HEK293 (cell line): ENCODE measurements around the gene CNTN4.

Experiments
- CTCF ChIA-PET: fragments of 350-600 bp; formaldehyde crosslinking; extraction: SDS; loops from one replicate; lab custom pipeline; 2021; ENCODE audit warnings: antibody characterized with exemption; lab: Yijun Ruan, JAX
- POLR2A ChIA-PET: fragments of 300-600 bp; formaldehyde crosslinking; extraction: SDS; loops from one replicate; lab custom pipeline; 2020; ENCODE audit warnings: antibody characterized with exemption, inconsistent platforms; lab: Yijun Ruan, JAX
- H3K27ac ChIP-seq: fragments of 200-500 bp; sonication (Bioruptor generic); 2 replicates; pipeline ENCODE4 v1.5.1; 2014; ENCODE audit warnings: low read depth, low read length, control low read depth, inconsistent platforms; ENCODE audit errors: extremely low read depth
- H3K36me3 ChIP-seq, 2 experiments: fragments of 200-500 bp in 1 of 2; sonication (Bioruptor generic) in 1 of 2; 1 replicate in 1 of 2; 2 replicates in 1 of 2; pipeline ENCODE4 v1.5.1; 2014 to 2017; ENCODE audit warnings: inconsistent platforms in 2 of 2, low read length in 2 of 2; ENCODE audit not compliant: control insufficient read depth in 2 of 2, insufficient read depth in 1 of 2
- H3K4me1 ChIP-seq: fragments of 200-500 bp; sonication (Bioruptor generic); 2 replicates; pipeline ENCODE4 v1.5.1; 2014; ENCODE audit warnings: mild to moderate bottlenecking, low read length, inconsistent platforms; ENCODE audit not compliant: control insufficient read depth, insufficient read depth
- H3K4me3 ChIP-seq: 2 replicates; pipeline ENCODE4 v1.5.1; 2011; ENCODE audit warnings: low read depth, mild to moderate bottlenecking, control low read depth, low read length, moderate library complexity
- H3K9me3 ChIP-seq: fragments of 200-500 bp; sonication (Bioruptor generic); 2 replicates; pipeline ENCODE4 v1.5.1; 2014; ENCODE audit warnings: low read depth, low read length, inconsistent platforms; ENCODE audit not compliant: control insufficient read depth, insufficient read depth
- MYNN ChIP-seq: fragments of 450-650 bp; formaldehyde crosslinking; IDR thresholded peaks from 2 replicates; pipeline ENCODE4 v1.5.1; 2016; ENCODE audit warnings: missing biosample characterization, missing genetic modification characterization, borderline replicate concordance
- WT1 ChIP-seq: fragments of 450-650 bp; formaldehyde crosslinking; IDR thresholded peaks from 2 replicates; pipeline ENCODE4 v1.5.1; 2016; ENCODE audit warnings: missing biosample characterization, missing genetic modification characterization
- YY1 ChIP-seq: fragments of 450-650 bp; formaldehyde crosslinking; IDR thresholded peaks from 2 replicates; pipeline ENCODE4 v1.5.1; 2018; ENCODE audit warnings: missing biosample characterization, missing genetic modification characterization
- ZFP3 ChIP-seq: fragments of 450-650 bp; formaldehyde crosslinking; IDR thresholded peaks from 2 replicates; pipeline ENCODE4 v1.5.1; 2016; ENCODE audit warnings: low read depth, missing biosample characterization, missing genetic modification characterization
- ZNF155 ChIP-seq: fragments of 450-650 bp; formaldehyde crosslinking; IDR thresholded peaks from 2 replicates; pipeline ENCODE4 v1.5.1; 2016; ENCODE audit warnings: missing biosample characterization, missing genetic modification characterization
- ZNF211 ChIP-seq: fragments of 450-650 bp; formaldehyde crosslinking; IDR thresholded peaks from 2 replicates; pipeline ENCODE4 v1.5.1; 2016; ENCODE audit warnings: low read depth, missing biosample characterization, missing genetic modification characterization
- ZNF311 ChIP-seq: fragments of 450-650 bp; formaldehyde crosslinking; IDR thresholded peaks from 2 replicates; pipeline ENCODE4 v1.5.1; 2017; ENCODE audit warnings: missing biosample characterization, missing genetic modification characterization, borderline replicate concordance
- ZNF324 ChIP-seq: fragments of 450-650 bp; formaldehyde crosslinking; IDR thresholded peaks from 2 replicates; pipeline ENCODE4 v1.5.1; 2016; ENCODE audit warnings: missing biosample characterization, missing genetic modification characterization
- ZNF354C ChIP-seq: fragments of 450-650 bp; formaldehyde crosslinking; IDR thresholded peaks from 2 replicates; pipeline ENCODE4 v1.5.1; 2016; ENCODE audit warnings: missing biosample characterization, missing genetic modification characterization, low read depth, borderline replicate concordance
- ZNF488 ChIP-seq: fragments of 450-650 bp; formaldehyde crosslinking; IDR thresholded peaks from 2 replicates; pipeline ENCODE4 v1.5.1; 2016; ENCODE audit warnings: missing biosample characterization, missing genetic modification characterization
- ZNF600 ChIP-seq: fragments of 450-650 bp; formaldehyde crosslinking; IDR thresholded peaks from 2 replicates; pipeline ENCODE4 v1.5.1; 2016; ENCODE audit warnings: missing biosample characterization, missing genetic modification characterization
- ZNF610 ChIP-seq: fragments of 450-650 bp; formaldehyde crosslinking; IDR thresholded peaks from 2 replicates; pipeline ENCODE4 v1.5.1; 2016; ENCODE audit warnings: missing biosample characterization, missing genetic modification characterization, borderline replicate concordance
- ZNF707 ChIP-seq: fragments of 450-650 bp; formaldehyde crosslinking; IDR thresholded peaks from 2 replicates; pipeline ENCODE4 v1.5.1; 2016; ENCODE audit warnings: missing biosample characterization, missing genetic modification characterization
- ZSCAN30 ChIP-seq: fragments of 450-650 bp; IDR thresholded peaks from 2 replicates; pipeline ENCODE4 v1.5.1; 2018; ENCODE audit warnings: missing biosample characterization, mild to moderate bottlenecking, missing genetic modification characterization, moderate library complexity
- TF ChIP-seq, protein P1 (sequence below): fragments of 450-650 bp; formaldehyde crosslinking; optimal IDR thresholded peaks from 2 replicates; pipeline ENCODE3; 2016; ENCODE audit warnings: missing biosample characterization, mild to moderate bottlenecking, missing genetic modification characterization
- TF ChIP-seq, protein P2 (sequence below): fragments of 450-650 bp; formaldehyde crosslinking; IDR thresholded peaks from 2 replicates; pipeline ENCODE4 v1.5.1; 2016; ENCODE audit warnings: missing biosample characterization, missing genetic modification characterization
- TF ChIP-seq, protein P3 (sequence below): fragments of 450-650 bp; formaldehyde crosslinking; IDR thresholded peaks from 2 replicates; pipeline ENCODE4 v1.5.1; 2016; ENCODE audit warnings: missing biosample characterization, missing genetic modification characterization
- TF ChIP-seq, protein P4 (sequence below): fragments of 450-650 bp; IDR thresholded peaks from 2 replicates; pipeline ENCODE4 v1.5.1; 2018; ENCODE audit warnings: missing biosample characterization, mild to moderate bottlenecking, missing genetic modification characterization

The CNTN4 gene

GRCh38 chr3:2978977-2979732 is 880.5 kb downstream of the CNTN4 start:
- ChIA-PET CTCF (no interaction called here), POLR2A (no interaction called here)
- no peaks in the 10 kb centered on the region for H3K36me3 ChIP-seq
- H3K4me1 ChIP-seq, result no peaks in the 10 kb centered on the region
- H3K4me3 ChIP-seq, result no peak overlapping the region
- no peak overlapping the region for H3K27ac ChIP-seq
- H3K9me3 ChIP-seq, result no peaks in the 10 kb centered on the region
- TF ChIP-seq ZNF324 (tag by site-specific recombination), result no peak

DNA sequence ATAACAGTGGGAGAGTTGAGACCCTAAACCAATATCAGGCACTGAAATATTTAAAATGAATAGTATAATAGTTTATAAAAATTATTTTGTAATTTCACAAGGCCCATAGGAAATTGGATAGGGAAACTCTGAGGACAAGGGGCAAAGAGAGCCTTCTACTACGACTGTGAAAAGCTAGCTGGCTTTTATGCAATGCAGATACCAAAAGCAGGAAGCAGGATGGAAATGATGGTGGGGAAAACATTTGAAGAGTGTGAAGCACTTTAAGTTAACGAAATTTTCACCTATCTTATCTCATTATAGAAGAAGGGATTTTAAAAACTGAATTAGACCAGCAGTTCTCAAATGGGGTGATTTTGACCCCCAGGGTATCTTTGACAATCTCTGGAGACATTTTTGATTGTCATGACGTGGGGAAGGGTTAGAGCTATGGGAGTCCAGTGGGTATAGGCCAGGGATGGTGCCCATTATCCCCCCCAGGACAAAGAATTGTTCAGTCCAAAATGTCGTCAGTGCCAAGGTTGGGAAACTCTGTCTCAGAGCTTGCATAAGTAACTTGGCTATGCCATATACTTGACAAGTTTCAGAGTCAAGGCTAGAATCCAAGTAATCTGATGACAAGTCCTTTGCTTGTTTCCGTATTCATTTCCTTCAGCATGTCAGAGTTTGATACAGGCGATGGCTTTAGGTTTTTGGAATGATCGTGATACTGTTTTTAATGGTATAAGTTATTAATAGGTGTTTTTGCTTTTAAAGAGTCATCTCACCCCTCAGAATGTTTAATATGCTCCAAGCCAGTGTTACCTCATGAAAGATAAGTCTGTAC is 885.6 kb downstream of the CNTN4 start:
- no peak for TF ChIP-seq ZNF354C (tag by site-specific recombination)
- TF ChIP-seq, protein P1, sequence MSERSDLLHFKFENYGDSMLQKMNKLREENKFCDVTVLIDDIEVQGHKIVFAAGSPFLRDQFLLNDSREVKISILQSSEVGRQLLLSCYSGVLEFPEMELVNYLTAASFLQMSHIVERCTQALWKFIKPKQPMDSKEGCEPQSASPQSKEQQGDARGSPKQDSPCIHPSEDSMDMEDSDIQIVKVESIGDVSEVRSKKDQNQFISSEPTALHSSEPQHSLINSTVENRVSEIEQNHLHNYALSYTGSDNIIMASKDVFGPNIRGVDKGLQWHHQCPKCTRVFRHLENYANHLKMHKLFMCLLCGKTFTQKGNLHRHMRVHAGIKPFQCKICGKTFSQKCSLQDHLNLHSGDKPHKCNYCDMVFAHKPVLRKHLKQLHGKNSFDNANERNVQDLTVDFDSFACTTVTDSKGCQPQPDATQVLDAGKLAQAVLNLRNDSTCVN, result no peak
- no peak for TF ChIP-seq ZSCAN30 (tag by site-specific recombination)
- TF ChIP-seq, all 188 proteins: peak for 0
- H3K9me3 ChIP-seq, result no peaks in the 10 kb centered on the region
- H3K36me3 ChIP-seq, result no peaks in the 10 kb centered on the region
- no peaks in the 10 kb centered on the region for H3K4me1 ChIP-seq
- H3K4me3 ChIP-seq, result no peak overlapping the region
- H3K27ac ChIP-seq, result no peak overlapping the region
- ChIA-PET POLR2A (no interaction called here), CTCF (interaction anchor here (0.5 to 0.6 kb wide), 2 partner anchors 9 to 635 kb away, joined by 3 to 4 read pairs; no protein-coding TSS in a partner anchor)

GRCh38 chr3:2984831-2985220 is 886.2 kb downstream of the CNTN4 start:
- Histone ChIP-seq H3K4me1 (no peaks in the 10 kb centered on the region), H3K9me3 (no peaks in the 10 kb centered on the region), H3K4me3 (no peak overlapping the region), H3K36me3 (no peaks in the 10 kb centered on the region), H3K27ac (no peak overlapping the region)
- TF ChIP-seq ZFP3, result no peak
- no peak for TF ChIP-seq WT1 (tag by site-specific recombination)
- TF ChIP-seq, protein P2, sequence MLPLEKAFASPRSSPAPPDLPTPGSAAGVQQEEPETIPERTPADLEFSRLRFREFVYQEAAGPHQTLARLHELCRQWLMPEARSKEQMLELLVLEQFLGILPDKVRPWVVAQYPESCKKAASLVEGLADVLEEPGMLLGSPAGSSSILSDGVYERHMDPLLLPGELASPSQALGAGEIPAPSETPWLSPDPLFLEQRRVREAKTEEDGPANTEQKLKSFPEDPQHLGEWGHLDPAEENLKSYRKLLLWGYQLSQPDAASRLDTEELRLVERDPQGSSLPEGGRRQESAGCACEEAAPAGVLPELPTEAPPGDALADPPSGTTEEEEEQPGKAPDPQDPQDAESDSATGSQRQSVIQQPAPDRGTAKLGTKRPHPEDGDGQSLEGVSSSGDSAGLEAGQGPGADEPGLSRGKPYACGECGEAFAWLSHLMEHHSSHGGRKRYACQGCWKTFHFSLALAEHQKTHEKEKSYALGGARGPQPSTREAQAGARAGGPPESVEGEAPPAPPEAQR (tag by site-specific recombination), result no peak
- TF ChIP-seq ZNF600 (tag by site-specific recombination), result no peak
- TF ChIP-seq ZNF324 (tag by site-specific recombination), result no peak
- TF ChIP-seq MYNN, result no peak
- TF ChIP-seq ZNF155, result no peak
- ChIA-PET POLR2A (no interaction called here), CTCF (interaction anchor here (0.5 to 0.6 kb wide), 2 partner anchors 10 to 635 kb away, joined by 3 to 4 read pairs; no protein-coding TSS in a partner anchor)

DNA sequence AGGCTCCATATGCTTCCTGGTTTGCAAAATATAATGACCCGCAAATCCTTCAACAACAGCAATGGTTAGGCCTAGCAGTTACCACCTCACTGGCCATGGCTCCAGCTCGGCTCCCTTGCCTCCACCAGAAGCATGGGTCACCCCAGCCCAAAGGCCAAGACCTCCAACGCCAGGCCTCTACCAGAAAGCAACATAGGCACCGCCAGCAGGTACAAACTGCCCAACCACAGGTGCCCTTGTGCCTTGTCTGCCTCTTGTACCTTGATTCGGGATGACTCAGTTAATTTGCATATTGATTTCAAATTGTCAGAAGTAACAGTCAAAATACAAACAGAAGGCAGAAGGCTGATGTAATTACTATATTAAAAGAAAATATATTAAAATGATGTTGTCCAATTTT is 886.8 kb downstream of the CNTN4 start:
- Histone ChIP-seq H3K27ac (no peak overlapping the region), H3K4me3 (no peak overlapping the region), H3K9me3 (no peaks in the 10 kb centered on the region), H3K36me3 (no peaks in the 10 kb centered on the region), H3K4me1 (no peaks in the 10 kb centered on the region)
- POLR2A ChIA-PET, result no interaction called here
- CTCF ChIA-PET, result no interaction called here
- TF ChIP-seq, protein P3, sequence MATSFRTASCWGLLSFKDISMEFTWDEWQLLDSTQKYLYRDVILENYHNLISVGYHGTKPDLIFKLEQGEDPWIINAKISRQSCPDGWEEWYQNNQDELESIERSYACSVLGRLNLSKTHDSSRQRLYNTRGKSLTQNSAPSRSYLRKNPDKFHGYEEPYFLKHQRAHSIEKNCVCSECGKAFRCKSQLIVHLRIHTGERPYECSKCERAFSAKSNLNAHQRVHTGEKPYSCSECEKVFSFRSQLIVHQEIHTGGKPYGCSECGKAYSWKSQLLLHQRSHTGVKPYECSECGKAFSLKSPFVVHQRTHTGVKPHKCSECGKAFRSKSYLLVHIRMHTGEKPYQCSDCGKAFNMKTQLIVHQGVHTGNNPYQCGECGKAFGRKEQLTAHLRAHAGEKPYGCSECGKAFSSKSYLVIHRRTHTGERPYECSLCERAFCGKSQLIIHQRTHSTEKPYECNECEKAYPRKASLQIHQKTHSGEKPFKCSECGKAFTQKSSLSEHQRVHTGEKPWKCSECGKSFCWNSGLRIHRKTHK (tag by site-specific recombination), result no peak
- TF ChIP-seq ZNF488 (tag by site-specific recombination) (no peak), YY1 (tag by site-specific recombination) (no peak), ZNF707 (tag by site-specific recombination) (no peak), ZNF610 (tag by site-specific recombination) (no peak), ZNF600 (tag by site-specific recombination) (no peak), ZNF211 (no peak), ZNF311 (tag by site-specific recombination) (no peak)
- TF ChIP-seq, protein P4, sequence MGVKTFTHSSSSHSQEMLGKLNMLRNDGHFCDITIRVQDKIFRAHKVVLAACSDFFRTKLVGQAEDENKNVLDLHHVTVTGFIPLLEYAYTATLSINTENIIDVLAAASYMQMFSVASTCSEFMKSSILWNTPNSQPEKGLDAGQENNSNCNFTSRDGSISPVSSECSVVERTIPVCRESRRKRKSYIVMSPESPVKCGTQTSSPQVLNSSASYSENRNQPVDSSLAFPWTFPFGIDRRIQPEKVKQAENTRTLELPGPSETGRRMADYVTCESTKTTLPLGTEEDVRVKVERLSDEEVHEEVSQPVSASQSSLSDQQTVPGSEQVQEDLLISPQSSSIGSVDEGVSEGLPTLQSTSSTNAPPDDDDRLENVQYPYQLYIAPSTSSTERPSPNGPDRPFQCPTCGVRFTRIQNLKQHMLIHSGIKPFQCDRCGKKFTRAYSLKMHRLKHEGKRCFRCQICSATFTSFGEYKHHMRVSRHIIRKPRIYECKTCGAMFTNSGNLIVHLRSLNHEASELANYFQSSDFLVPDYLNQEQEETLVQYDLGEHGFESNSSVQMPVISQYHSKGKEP (tag by site-specific recombination), result no peak
